ENCODE data around the gene C13orf46. TPM values are rescaled to one million over a fixed set of nuclear protein-coding genes. Genes with fewer than 3 reads are reported as not detected.

C13orf46 gene
- total RNA-seq, 1 donor from 2014 or later, result 0.32 TPM

DNA sequence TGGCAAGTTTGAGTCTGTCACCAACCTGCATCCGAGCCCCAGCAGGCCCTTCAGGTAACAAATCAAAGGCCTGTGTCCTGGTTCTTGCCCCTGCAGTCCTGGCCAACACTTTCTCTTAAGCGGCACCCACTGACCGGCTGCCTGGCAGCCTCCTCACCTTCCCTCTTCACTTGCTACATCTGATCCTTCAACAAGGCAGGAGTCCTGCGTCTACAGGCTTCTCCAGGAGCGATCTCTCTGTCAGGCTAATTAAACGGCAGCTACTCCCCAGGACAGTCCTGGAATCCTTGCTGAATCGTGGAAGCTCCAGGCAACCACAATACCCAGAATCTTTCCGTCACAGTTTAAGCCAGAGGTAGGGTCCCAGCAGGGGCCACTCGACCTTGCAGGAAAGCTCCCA, 68.9 kb downstream of the C13orf46 start:
- intact Hi-C loops (cut with DNase I), result loop anchor here (2.0 kb wide), 1 partner anchor 88 kb away; no protein-coding TSS in a partner anchor
- ATAC-seq, result no peak
- DNase-seq (ENCODE audit: missing footprints), result no peak

DNA sequence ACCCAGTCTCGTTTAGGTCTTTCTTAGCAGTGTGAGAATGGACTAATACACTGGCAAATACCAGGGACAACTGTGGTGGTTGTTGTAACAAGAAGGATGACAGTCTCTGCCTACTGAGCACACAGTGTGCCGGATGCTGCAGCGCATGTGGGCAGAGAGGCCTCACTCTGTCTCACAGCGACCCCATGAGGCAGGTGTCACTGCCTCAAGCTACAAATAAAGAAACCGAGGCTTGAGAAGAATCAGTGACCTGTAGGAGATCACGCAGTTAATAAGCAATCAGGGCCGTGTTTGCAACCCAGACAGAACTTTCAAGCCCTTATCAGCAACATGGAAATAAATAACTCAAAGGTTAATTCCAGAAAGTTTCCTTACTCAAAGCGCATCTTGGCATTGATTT, 69.5 kb downstream of the C13orf46 start:
- intact Hi-C loops (cut with DNase I), result loop anchor here (2.0 to 5.0 kb wide), 2 partner anchors 42 to 88 kb away; partner anchors contain the start of gene GAS6
- DNase-seq (ENCODE audit: missing footprints), result no peak
- peak; percentile 90 for ATAC-seq

DNA sequence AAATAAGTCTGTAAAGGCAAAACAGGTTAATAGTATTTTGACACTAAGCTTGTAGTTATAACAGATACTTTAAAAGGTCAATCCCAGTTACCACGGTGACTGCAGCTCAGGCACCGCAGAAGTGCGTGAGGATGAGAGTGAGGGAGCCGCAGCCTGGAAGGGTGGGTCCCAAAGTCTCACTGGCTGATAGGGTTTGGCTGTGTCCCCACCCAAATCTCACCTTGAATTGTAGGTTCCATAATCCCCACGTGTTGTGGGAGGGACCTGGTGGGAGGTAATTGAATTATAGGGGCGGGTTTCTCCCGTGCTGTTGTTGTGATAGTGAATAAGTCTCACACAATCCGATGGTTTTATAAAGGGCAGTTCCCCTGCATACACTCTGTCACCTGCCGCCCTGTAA, 70.0 kb downstream of the C13orf46 start:
- DNase-seq (ENCODE audit: missing footprints), result no peak
- ATAC-seq, result no peak
- intact Hi-C loops (cut with DNase I), result loop anchor here (2.0 to 5.0 kb wide), 2 partner anchors 42 to 87 kb away; partner anchors contain the start of gene GAS6

Other genes with a start within 250 kb of the C13orf46 start
- 9.8 TPM for gene TMEM255B, start 214.8 kb downstream of the C13orf46 start, total RNA-seq
- gene GAS6, start 110.0 kb downstream of the C13orf46 start, total RNA-seq, result 189 TPM
- 12.7 TPM for gene RASA3, start 158.5 kb upstream of the C13orf46 start, total RNA-seq
- not detected for gene CFAP97D2, start 205.2 kb upstream of the C13orf46 start, total RNA-seq

Measured in Right ventricle myocardium inferior (tissue), 1 donor.